Measurements from ENCODE around the gene SHISA5.
"Not testable (repeated sequence)": the region's sequence is repeated elsewhere in the genome, so short reads cannot be mapped to it uniquely, and the experiment has no call there.

The SHISA5 gene

GRCh38 chr3:48477959-48478520 is 25.9 kb downstream of the SHISA5 start:
- DNase-seq (ENCODE audit: low read depth) = no peak

GRCh38 chr3:48476426-48477053 is 27.4 kb downstream of the SHISA5 start:
- no peak for DNase-seq (ENCODE audit: low read depth)

- no peak for DNase-seq (ENCODE audit: low read depth)
Observed at GRCh38 chr3:48475188-48475587, 28.8 kb downstream of the SHISA5 start.

- no peak for DNase-seq (ENCODE audit: low read depth)
Observed at GRCh38 chr3:48474619-48475018, 29.4 kb downstream of the SHISA5 start.

GRCh38 chr3:48474031-48474430 is 29.9 kb downstream of the SHISA5 start:
- DNase-seq (ENCODE audit: low read depth) = not testable (repeated sequence)

- no peak for DNase-seq (ENCODE audit: low read depth)
Observed at GRCh38 chr3:48473617-48473952, 30.4 kb downstream of the SHISA5 start.

- peak; percentile 88 for DNase-seq (ENCODE audit: low read depth)
Observed at GRCh38 chr3:48472923-48473616, 30.9 kb downstream of the SHISA5 start.

GRCh38 chr3:48472673-48472922 is 31.4 kb downstream of the SHISA5 start:
- DNase-seq (ENCODE audit: low read depth) = no peak

- DNase-seq (ENCODE audit: low read depth) = no peak
Observed at GRCh38 chr3:48470286-48470685, 33.7 kb downstream of the SHISA5 start.

GRCh38 chr3:48469046-48469915 is 34.7 kb downstream of the SHISA5 start:
- DNase-seq (ENCODE audit: low read depth) = no peak

GRCh38 chr3:48468329-48468731 is 35.6 kb downstream of the SHISA5 start:
- no peak for DNase-seq (ENCODE audit: low read depth)

GRCh38 chr3:48467473-48468267 is 36.3 kb downstream of the SHISA5 start:
- DNase-seq (ENCODE audit: low read depth) = no peak

GRCh38 chr3:48467110-48467454 is 36.9 kb downstream of the SHISA5 start:
- no peak for DNase-seq (ENCODE audit: low read depth)

GRCh38 chr3:48466386-48467109 is 37.4 kb downstream of the SHISA5 start:
- no peak for DNase-seq (ENCODE audit: low read depth)

GRCh38 chr3:48465531-48466378 is 38.2 kb downstream of the SHISA5 start:
- DNase-seq (ENCODE audit: low read depth) = peak; percentile 72

- no peak for DNase-seq (ENCODE audit: low read depth)
Observed at GRCh38 chr3:48465237-48465530, 38.8 kb downstream of the SHISA5 start.

GRCh38 chr3:48464713-48465221 is 39.2 kb downstream of the SHISA5 start:
- DNase-seq (ENCODE audit: low read depth) = no peak

- DNase-seq (ENCODE audit: low read depth) = no peak
Observed at GRCh38 chr3:48463703-48464102, 40.3 kb downstream of the SHISA5 start.

- DNase-seq (ENCODE audit: low read depth) = not testable (repeated sequence)
Observed at GRCh38 chr3:48461767-48462166, 42.2 kb downstream of the SHISA5 start.

- DNase-seq (ENCODE audit: low read depth) = no peak
Observed at GRCh38 chr3:48460517-48460902, 43.5 kb downstream of the SHISA5 start.

Data from stimulated activated CD8-positive, alpha-beta memory T cell treated with anti-CD3 and anti-CD28 coated beads, Interleukin-4, amount 100 ng/mL, for 24 hours (primary cell).